ENCODE data around the gene ZNF516. TPM values are rescaled to one million over a fixed set of nuclear protein-coding genes. Genes with fewer than 3 reads are reported as not detected.

Gene ZNF516
- total and polyA plus RNA-seq, 2 of the 13 experiments (the other 11 are each of a cell fraction or from before 2014, with no cell fraction given), result 16.6 to 18.7 TPM

GRCh38 chr18:76445275-76445674, 49.8 kb downstream of the ZNF516 start:
- peaks cover 68% of the 10 kb centered on the region for H3K79me2 ChIP-seq (ENCODE audit: insufficient read depth, low read length)
- BruUV-seq (replicated peaks), result no TSS peak
- CTCF ChIA-PET (ENCODE audit: low intra/inter-chr PET ratio, low total read pairs), result no interaction called here

More at GRCh38 chr18:76445275-76445674, 49.8 kb downstream of the ZNF516 start:
- Histone ChIP-seq H4K20me1 (ENCODE audit: insufficient read depth, low read length) (peaks cover 68% of the 10 kb centered on the region), H3K4me3 (replicated peaks in 1 of 3; ENCODE audit: insufficient read depth in 1 of 3, low read depth in 2 of 3, low read length in 3 of 3) (no peak overlapping the region), H2AFZ (ENCODE audit: low read length) (no peak overlapping the region), H3K27me3 (ENCODE audit: control insufficient read depth in 1 of 2, insufficient read depth in 2 of 2, low read length in 2 of 2) (no peaks in the 10 kb centered on the region), H3K4me1 (ENCODE audit: insufficient read depth, low read length) (0 out of 2 replicates have a peak, but pooled peaks cover 22% of the 10 kb centered on the region), H3K36me3 (replicated peaks in 1 of 2; ENCODE audit: control insufficient read depth in 1 of 2, insufficient read depth in 2 of 2, low read length in 2 of 2) (peaks cover 14 to 31% of the 10 kb centered on the region in 2 experiments; a peak in 3 of 5 replicates), H3K4me2 (ENCODE audit: low read depth, low read length) (no peak overlapping the region), H3K9me3 (ENCODE audit: low read length) (no peaks in the 10 kb centered on the region), H3K9ac (ENCODE audit: insufficient read depth, low read depth, low read length) (no peak overlapping the region), H3K27ac (ENCODE audit: extremely low read length, insufficient read depth, low read length) (no peak overlapping the region)
- intact Hi-C loops (cut with micrococcal nuclease; ENCODE audit: unreplicated experiment), result no loop called here
- no peak for FAIRE-seq
- 90% methylated on average over 3 of the region's 3 CpGs for WGBS (ENCODE audit: low lambda C conversion rate)
- TF ChIP-seq, protein P1, sequence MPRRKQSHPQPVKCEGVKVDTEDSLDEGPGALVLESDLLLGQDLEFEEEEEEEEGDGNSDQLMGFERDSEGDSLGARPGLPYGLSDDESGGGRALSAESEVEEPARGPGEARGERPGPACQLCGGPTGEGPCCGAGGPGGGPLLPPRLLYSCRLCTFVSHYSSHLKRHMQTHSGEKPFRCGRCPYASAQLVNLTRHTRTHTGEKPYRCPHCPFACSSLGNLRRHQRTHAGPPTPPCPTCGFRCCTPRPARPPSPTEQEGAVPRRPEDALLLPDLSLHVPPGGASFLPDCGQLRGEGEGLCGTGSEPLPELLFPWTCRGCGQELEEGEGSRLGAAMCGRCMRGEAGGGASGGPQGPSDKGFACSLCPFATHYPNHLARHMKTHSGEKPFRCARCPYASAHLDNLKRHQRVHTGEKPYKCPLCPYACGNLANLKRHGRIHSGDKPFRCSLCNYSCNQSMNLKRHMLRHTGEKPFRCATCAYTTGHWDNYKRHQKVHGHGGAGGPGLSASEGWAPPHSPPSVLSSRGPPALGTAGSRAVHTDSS (CRISPR knock-in tag; conservative IDR thresholded peaks at IDR 0.05), result no peak
- TF ChIP-seq FOXK1 (CRISPR knock-in tag; IDR thresholded peaks at IDR 0.05; ENCODE audit: borderline replicate concordance, low read depth) (no peak), MAFF (IDR thresholded peaks at IDR 0.05; ENCODE audit: low read depth, low read length) (no peak), HOXA9 (CRISPR knock-in tag; IDR thresholded peaks at IDR 0.05; ENCODE audit: borderline replicate concordance) (no peak), RERE (CRISPR knock-in tag; IDR thresholded peaks at IDR 0.05; ENCODE audit: low read depth) (no peak), SPEN (CRISPR knock-in tag; IDR thresholded peaks at IDR 0.05; ENCODE audit: low read depth) (no peak), FOXP1 (IDR thresholded peaks at IDR 0.05) (no peak), FOXP1 (CRISPR knock-in tag; IDR thresholded peaks at IDR 0.05) (no peak)
- POLR2A ChIA-PET, result no interaction called here
- ATAC-seq, result no peak
- in situ Hi-C loops (cut with HindIII; ENCODE audit: extremely low pct_ligation_motif_present, low pct_unique_long_range_greater_than_20kb), result no loop called here
- no peak for DNase-seq (ENCODE audit: low spot score)
